Non-pigmented ciliary epithelial cell (primary cell): ENCODE results near the gene MTUS2.

Experiments
- DNase-seq: peaks from one replicate; pipeline ENCODE4 v3.0.0-alpha.2; 2010; ENCODE audit warnings: low read depth

Gene MTUS2

GRCh38 chr13:29452773-29453616, 632.9 kb downstream of the MTUS2 start:
- no peak for DNase-seq

- DNase-seq = no peak
Measured at GRCh38 chr13:29453617-29454011, 633.5 kb downstream of the MTUS2 start.

GRCh38 chr13:29454931-29455481, 634.9 kb downstream of the MTUS2 start:
- no peak for DNase-seq

GRCh38 chr13:29456419-29456818, 636.3 kb downstream of the MTUS2 start:
- no peak for DNase-seq

- DNase-seq = peak; percentile 87
Measured at GRCh38 chr13:29457299-29457698, 637.2 kb downstream of the MTUS2 start.

GRCh38 chr13:29458419-29458818, 638.3 kb downstream of the MTUS2 start:
- DNase-seq = no peak

- DNase-seq = no peak
Measured at GRCh38 chr13:29459813-29460355, 639.7 kb downstream of the MTUS2 start.

- no peak for DNase-seq
Measured at GRCh38 chr13:29464105-29464679, 644.1 kb downstream of the MTUS2 start.

GRCh38 chr13:29465741-29466293, 645.7 kb downstream of the MTUS2 start:
- DNase-seq = no peak

GRCh38 chr13:29471551-29471950, 651.4 kb downstream of the MTUS2 start:
- no peak for DNase-seq

- DNase-seq = no peak
Measured at GRCh38 chr13:29472332-29472961, 652.3 kb downstream of the MTUS2 start.

GRCh38 chr13:29473166-29473565, 653.0 kb downstream of the MTUS2 start:
- DNase-seq = no peak

- DNase-seq = peak; percentile 88
Measured at GRCh38 chr13:29474991-29475390, 654.9 kb downstream of the MTUS2 start.

GRCh38 chr13:29476046-29476445, 655.9 kb downstream of the MTUS2 start:
- DNase-seq = no peak

- no peak for DNase-seq
Measured at GRCh38 chr13:29479716-29480492, 659.8 kb downstream of the MTUS2 start.

GRCh38 chr13:29480893-29481525, 660.9 kb downstream of the MTUS2 start:
- no peak for DNase-seq

GRCh38 chr13:29481603-29482002, 661.5 kb downstream of the MTUS2 start:
- no peak for DNase-seq

GRCh38 chr13:29482504-29482903, 662.4 kb downstream of the MTUS2 start:
- no peak for DNase-seq

GRCh38 chr13:29483211-29483610, 663.1 kb downstream of the MTUS2 start:
- DNase-seq = no peak

GRCh38 chr13:29483623-29484022, 663.5 kb downstream of the MTUS2 start:
- DNase-seq = no peak

- no peak for DNase-seq
Measured at GRCh38 chr13:29484236-29484635, 664.1 kb downstream of the MTUS2 start.
